GM19372 (cell line): ENCODE measurements around the gene SH2D7.

Experiments used
- ATAC-seq: cut with Tn5 transposase; IDR thresholded peaks from one replicate; pipeline ENCODE4 v1.9.1; 2021; ENCODE audit warnings: mild to moderate bottlenecking, low read depth, moderate library complexity; ENCODE audit not compliant: unreplicated experiment

Gene SH2D7

GRCh38 chr15:78059110-78059839 is 33.1 kb upstream of the SH2D7 start:
- no peak for ATAC-seq

GRCh38 chr15:78060232-78060631 is 32.1 kb upstream of the SH2D7 start:
- ATAC-seq: no peak

- ATAC-seq: no peak
Measured at GRCh38 chr15:78061963-78062427, 30.4 kb upstream of the SH2D7 start.

GRCh38 chr15:78063217-78063616 is 29.1 kb upstream of the SH2D7 start:
- ATAC-seq: no peak

GRCh38 chr15:78063970-78064385 is 28.4 kb upstream of the SH2D7 start:
- no peak for ATAC-seq

GRCh38 chr15:78064544-78064943 is 27.8 kb upstream of the SH2D7 start:
- ATAC-seq: no peak

- ATAC-seq: no peak
Measured at GRCh38 chr15:78065284-78065872, 27.0 kb upstream of the SH2D7 start.

- ATAC-seq: peak; percentile 68
Measured at GRCh38 chr15:78065973-78066946, 26.1 kb upstream of the SH2D7 start.

GRCh38 chr15:78067328-78068228 is 24.8 kb upstream of the SH2D7 start:
- ATAC-seq: no peak

- no peak for ATAC-seq
Measured at GRCh38 chr15:78069052-78069414, 23.3 kb upstream of the SH2D7 start.

GRCh38 chr15:78069462-78070029 is 22.8 kb upstream of the SH2D7 start:
- ATAC-seq: no peak

GRCh38 chr15:78070049-78070700 is 22.2 kb upstream of the SH2D7 start:
- ATAC-seq: no peak

- no peak for ATAC-seq
Measured at GRCh38 chr15:78071383-78071782, 21.0 kb upstream of the SH2D7 start.

- ATAC-seq: no peak
Measured at GRCh38 chr15:78072080-78072892, 20.1 kb upstream of the SH2D7 start.

- ATAC-seq: no peak
Measured at GRCh38 chr15:78073046-78073787, 19.1 kb upstream of the SH2D7 start.

GRCh38 chr15:78075490-78076230 is 16.7 kb upstream of the SH2D7 start:
- ATAC-seq: no peak
